IMR-90 (cell line): Measurements from ENCODE around the gene SYNC. TPM values are rescaled to one million over a fixed set of nuclear protein-coding genes. Genes with fewer than 3 reads are reported as not detected.

ENCODE experiments used
- ATAC-seq: fragments of 200-7000 bp; cut with Tn5 transposase; 2 replicates; pipeline ENCODE4 v1.9.1; 2020; ENCODE audit warnings: low read depth, mild to moderate bottlenecking, moderate library complexity
- BruUV-seq: library from RNA; stranded (reverse); fragments of 400-500 nt; replicated peaks from 2 replicates; lab custom pipeline; 2021; lab: Mats Ljungman, UMichigan
- CTCF ChIA-PET: fragments of 300-600 bp; formaldehyde crosslinking; extraction: SDS; loops from one replicate; lab custom pipeline; 2021; ENCODE audit warnings: antibody characterized with exemption; lab: Yijun Ruan, JAX
- POLR2A ChIA-PET: fragments of 300-600 bp; sonication (Branson Sonifier 250); formaldehyde crosslinking; loops from one replicate; lab custom pipeline; 2022; ENCODE audit warnings: antibody characterized with exemption; ENCODE audit not compliant: unreplicated experiment; lab: Charles Lee
- DNase-seq: peaks from one replicate; pipeline ENCODE4 v3.0.0; 2013
- H2AFZ ChIP-seq: replicated peaks from 2 replicates; pipeline ENCODE3; 2013; ENCODE audit warnings: low read length, mild to moderate bottlenecking; ENCODE audit not compliant: poor library complexity
- H2AK5ac ChIP-seq: 2 replicates; pipeline ENCODE4 v1.6.1; 2013; ENCODE audit warnings: low read depth, low read length, inconsistent platforms
- H2AK9ac ChIP-seq: replicated peaks from 2 replicates; pipeline ENCODE3; 2013; ENCODE audit warnings: mild to moderate bottlenecking, low read depth, low read length, moderate library complexity; ENCODE audit not compliant: poor library complexity
- H2BK120ac ChIP-seq: 2 replicates; pipeline ENCODE4 v1.6.1; 2013; ENCODE audit warnings: low read depth, low read length, inconsistent platforms
- H2BK15ac ChIP-seq: 3 replicates; pipeline ENCODE4 v1.6.1; 2013; ENCODE audit warnings: low read depth, low read length, inconsistent platforms
- H2BK20ac ChIP-seq: 2 replicates; pipeline ENCODE4 v1.6.1; 2013; ENCODE audit warnings: low read depth, mild to moderate bottlenecking, inconsistent platforms, low read length, moderate library complexity
- H2BK5ac ChIP-seq: 2 replicates; pipeline ENCODE4 v1.6.1; 2013; ENCODE audit warnings: mild to moderate bottlenecking, low read depth, low read length, inconsistent platforms; ENCODE audit not compliant: poor library complexity, severe bottlenecking
- H3K14ac ChIP-seq: replicated peaks from 2 replicates; pipeline ENCODE4 v1.6.1; 2013; ENCODE audit warnings: low read depth, low read length, inconsistent platforms
- H3K18ac ChIP-seq: 2 replicates; pipeline ENCODE4 v1.6.1; 2013; ENCODE audit warnings: low read depth, low read length, control low read depth
- H3K23ac ChIP-seq: 2 replicates; pipeline ENCODE4 v1.6.1; 2013; ENCODE audit warnings: low read depth, low read length, inconsistent platforms
- H3K27ac ChIP-seq: 2 replicates; pipeline ENCODE4 v1.5.1; 2013; ENCODE audit warnings: mild to moderate bottlenecking, control low read depth, low read length; ENCODE audit not compliant: insufficient read depth
- H3K27me3 ChIP-seq: 2 replicates; pipeline ENCODE4 v1.6.1; 2013; ENCODE audit warnings: low read length; ENCODE audit not compliant: control insufficient read depth, insufficient read depth
- H3K36me3 ChIP-seq: 2 replicates; pipeline ENCODE4 v1.6.1; 2013; ENCODE audit warnings: low read length, mixed read lengths; ENCODE audit not compliant: control insufficient read depth, insufficient read depth
- H3K4ac ChIP-seq: 2 replicates; pipeline ENCODE4 v1.6.1; 2013; ENCODE audit warnings: low read depth, low read length, inconsistent platforms
- H3K4me1 ChIP-seq: 2 replicates; pipeline ENCODE4 v1.6.1; 2013; ENCODE audit warnings: low read length, mixed read lengths; ENCODE audit not compliant: control insufficient read depth, insufficient read depth
- H3K4me2 ChIP-seq: 2 replicates; pipeline ENCODE4 v1.6.1; 2013; ENCODE audit warnings: low read depth, mild to moderate bottlenecking, control low read depth, low read length, moderate library complexity
- H3K4me3 ChIP-seq: 2 replicates; pipeline ENCODE4 v1.5.1; 2013; ENCODE audit warnings: low read depth, mild to moderate bottlenecking, control low read depth, low read length, moderate library complexity; ENCODE audit not compliant: insufficient read depth
- H3K56ac ChIP-seq: 2 replicates; pipeline ENCODE4 v1.6.1; 2013; ENCODE audit warnings: low read length, inconsistent platforms; ENCODE audit not compliant: insufficient read depth; ENCODE audit errors: extremely low read depth
- H3K79me1 ChIP-seq, 2 experiments: 2 replicates each; pipeline ENCODE4 v1.6.1; 2013; ENCODE audit warnings: low read length in 2 of 2, inconsistent platforms in 1 of 2, low read depth in 1 of 2
- H3K9ac ChIP-seq: 2 replicates; pipeline ENCODE4 v1.6.1; 2013; ENCODE audit warnings: low read depth, low read length, control low read depth
- H3K9me1 ChIP-seq: 2 replicates; pipeline ENCODE4 v1.6.1; 2013; ENCODE audit warnings: low read length, inconsistent platforms; ENCODE audit not compliant: insufficient read depth
- H3K9me3 ChIP-seq: 2 replicates; pipeline ENCODE4 v1.6.1; 2013; ENCODE audit warnings: low read length; ENCODE audit not compliant: control insufficient read depth, insufficient read depth
- H4K20me1 ChIP-seq: 2 replicates; pipeline ENCODE4 v1.6.1; 2013; ENCODE audit warnings: low read length, inconsistent platforms; ENCODE audit not compliant: insufficient read depth
- H4K5ac ChIP-seq: 2 replicates; pipeline ENCODE4 v1.6.1; 2013; ENCODE audit warnings: mild to moderate bottlenecking, low read depth, low read length, control low read depth
- H4K8ac ChIP-seq, 2 experiments: 2 replicates each; pipeline ENCODE4 v1.6.1; 2013; ENCODE audit warnings: low read depth in 2 of 2, low read length in 2 of 2, control low read depth in 1 of 2, inconsistent platforms in 1 of 2
- H4K91ac ChIP-seq: 2 replicates; pipeline ENCODE4 v1.6.1; 2013; ENCODE audit warnings: low read depth, low read length, inconsistent platforms; ENCODE audit not compliant: insufficient read depth
- BHLHE40 ChIP-seq: fragments of 150-350 bp; IDR thresholded peaks from 2 replicates; pipeline ENCODE4 v1.6.1; 2016; ENCODE audit warnings: mild to moderate bottlenecking, low read depth, low read length
- CEBPB ChIP-seq: IDR thresholded peaks from 2 replicates; pipeline ENCODE4 v1.6.1; 2012; ENCODE audit warnings: low read depth, low read length, improper control_type of control experiment
- CHD1 ChIP-seq: IDR thresholded peaks from 2 replicates; pipeline ENCODE4 v1.6.1; 2012; ENCODE audit warnings: low read depth, low read length, improper control_type of control experiment
- FOS ChIP-seq: fragments of 150-350 bp; IDR thresholded peaks from 2 replicates; pipeline ENCODE4 v1.6.1; 2016; ENCODE audit warnings: low read depth, low read length
- MAFK ChIP-seq: IDR thresholded peaks from 2 replicates; pipeline ENCODE4 v1.6.1; 2012; ENCODE audit warnings: low read depth, low read length, improper control_type of control experiment
- MAZ ChIP-seq: IDR thresholded peaks from 2 replicates; pipeline ENCODE4 v1.6.1; 2012; ENCODE audit warnings: low read depth, mild to moderate bottlenecking, low read length, improper control_type of control experiment, moderate library complexity, borderline replicate concordance
- MXI1 ChIP-seq: IDR thresholded peaks from 2 replicates; pipeline ENCODE4 v1.6.1; 2012; ENCODE audit warnings: low read depth, mild to moderate bottlenecking, low read length, moderate library complexity, borderline replicate concordance
- NFE2L2 ChIP-seq: fragments of 150-350 bp; IDR thresholded peaks from 2 replicates; pipeline ENCODE4 v1.6.1; 2016; ENCODE audit warnings: low read depth, mild to moderate bottlenecking, low read length
- POLR2A ChIP-seq: IDR thresholded peaks from 2 replicates; pipeline ENCODE4 v1.6.1; 2012; ENCODE audit warnings: mild to moderate bottlenecking, low read depth, low read length
- RAD21 ChIP-seq: IDR thresholded peaks from 2 replicates; pipeline ENCODE4 v1.6.1; 2012; ENCODE audit warnings: low read length, improper control_type of control experiment
- RCOR1 ChIP-seq: IDR thresholded peaks from 2 replicates; pipeline ENCODE4 v1.6.1; 2012; ENCODE audit warnings: mild to moderate bottlenecking, low read length, improper control_type of control experiment; ENCODE audit not compliant: insufficient replicate concordance
- RFX5 ChIP-seq: IDR thresholded peaks from 2 replicates; pipeline ENCODE4 v1.8.0; 2012; ENCODE audit warnings: low read depth, mild to moderate bottlenecking, low read length, moderate library complexity
- SMC3 ChIP-seq: fragments of 150-350 bp; IDR thresholded peaks from 2 replicates; pipeline ENCODE4 v1.6.1; 2016; ENCODE audit warnings: low read depth, mild to moderate bottlenecking, antibody characterized with exemption, low read length, moderate library complexity
- WGBS, 2 experiments: methylation state at CpG; one replicate each; pipeline versions ENCODE4 v1.1.5 to v1.1.7; 2013; ENCODE audit warnings: missing lambda C conversion rate in 2 of 2; ENCODE audit not compliant: insufficient read length in 1 of 2; ENCODE audit errors: extremely low coverage in 2 of 2; 5-methylcytosine and 5-hydroxymethylcytosine counted together
- dilution Hi-C: fragments of 300-500 bp; cut with HindIII; formaldehyde crosslinking; loops from one replicate; pipeline ENCODE4 v1.14.3; 2018; ENCODE audit warnings: low sequenced_read_pairs; ENCODE audit not compliant: unreplicated experiment
- in situ Hi-C: fragments of 300-500 bp; cut with MboI; formaldehyde crosslinking; loops from 3 replicates; pipeline ENCODE4 v1.14.3; 2019; ENCODE audit warnings: low sequenced_read_pairs, inconsistent platforms, mixed read lengths
- intact Hi-C: fragments of 100-400 bp; cut with micrococcal nuclease; formaldehyde crosslinking; loops from 2 replicates; pipeline ENCODE4 v1.10.0; 2022
- polyA plus RNA-seq, 3 experiments: library from polyadenylated mRNA; depleted of rRNA; stranded (reverse); fragments of >200 nt; gene quantifications; 2 replicates each; pipeline ENCODE4 v1.2.3, GENCODE V29; 2012; ENCODE audit warnings: low replicate concordance in 1 of 3
- total RNA-seq: library from RNA; depleted of rRNA; stranded (reverse); fragments of >200 nt; gene quantifications from 2 replicates; pipeline ENCODE4 v1.2.3, GENCODE V29; 2012
- TF ChIP-seq, protein P1 (sequence below): fragments of 150-350 bp; IDR thresholded peaks from 2 replicates; pipeline ENCODE4 v1.6.1; 2017; ENCODE audit warnings: mild to moderate bottlenecking, antibody characterized with exemption, low read length, low read depth
- TF ChIP-seq, protein P2 (sequence below): conservative IDR thresholded peaks from 2 replicates; pipeline ENCODE4 v1.5.1; 2012; ENCODE audit warnings: mild to moderate bottlenecking, low read depth, low read length, improper control_type of control experiment

Gene SYNC
- total and polyA plus RNA-seq, 2 of the 4 experiments (the other 2 are of a cell fraction): 48.9 to 103 TPM

DNA sequence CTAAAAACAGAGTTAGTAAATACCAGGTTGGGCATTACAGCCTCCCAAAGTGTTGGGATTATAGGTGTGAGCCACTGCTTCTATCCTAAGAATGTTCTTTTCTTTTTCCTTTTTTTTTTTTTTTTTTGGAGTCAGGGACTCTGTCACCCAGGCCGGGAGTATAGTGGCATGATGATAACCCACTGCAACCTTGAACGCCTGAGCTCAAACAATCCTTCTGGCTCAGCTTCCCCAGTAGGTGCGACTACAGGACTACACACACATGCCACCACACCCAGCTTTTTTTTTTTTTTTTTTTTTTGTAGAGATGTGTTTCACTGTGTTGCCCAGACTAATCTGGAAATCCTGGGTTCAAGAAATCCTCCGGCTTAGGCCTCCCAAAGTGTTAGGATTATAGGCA lies 58.1 kb downstream of the SYNC start:
- no peaks in the 10 kb centered on the region for H3K9me3 ChIP-seq
- no peak overlapping the region for H3K14ac ChIP-seq
- H2AK5ac ChIP-seq: no peak overlapping the region
- no peak overlapping the region for H2BK5ac ChIP-seq
- no peak overlapping the region for H2BK15ac ChIP-seq
- ATAC-seq (no peak), DNase-seq (no peak)
- H4K5ac ChIP-seq: no peak overlapping the region
- H3K9me1 ChIP-seq: peaks cover 4% of the 10 kb centered on the region
- H3K18ac ChIP-seq: no peak overlapping the region
- peaks cover 3% of the 10 kb centered on the region; the same call in 1 of the 2 replicates for H3K36me3 ChIP-seq
- H2AFZ ChIP-seq: no peak overlapping the region
- no peaks in the 10 kb centered on the region for H3K27me3 ChIP-seq
- no peaks in the 10 kb centered on the region for H3K4me1 ChIP-seq
- dilution Hi-C loops (no loop called here), intact Hi-C loops (no loop called here), in situ Hi-C loops (no loop called here)
- H3K56ac ChIP-seq: no peak overlapping the region
- H3K9ac ChIP-seq: no peak overlapping the region
- ChIA-PET CTCF (no interaction called here), POLR2A (no interaction called here)
- no peak overlapping the region for H3K23ac ChIP-seq
- H4K91ac ChIP-seq: no peak overlapping the region
- no peak overlapping the region for H2AK9ac ChIP-seq
- no peak overlapping the region for H2BK120ac ChIP-seq
- H4K8ac ChIP-seq: no peak overlapping the region
- H3K79me1 ChIP-seq: peaks cover 19 to 36% of the 10 kb centered on the region in 2 experiments
- peaks cover 15% of the 10 kb centered on the region for H4K20me1 ChIP-seq
- H3K4me3 ChIP-seq: no peak overlapping the region
- TF ChIP-seq, protein P1, sequence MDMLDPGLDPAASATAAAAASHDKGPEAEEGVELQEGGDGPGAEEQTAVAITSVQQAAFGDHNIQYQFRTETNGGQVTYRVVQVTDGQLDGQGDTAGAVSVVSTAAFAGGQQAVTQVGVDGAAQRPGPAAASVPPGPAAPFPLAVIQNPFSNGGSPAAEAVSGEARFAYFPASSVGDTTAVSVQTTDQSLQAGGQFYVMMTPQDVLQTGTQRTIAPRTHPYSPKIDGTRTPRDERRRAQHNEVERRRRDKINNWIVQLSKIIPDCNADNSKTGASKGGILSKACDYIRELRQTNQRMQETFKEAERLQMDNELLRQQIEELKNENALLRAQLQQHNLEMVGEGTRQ: no peak
- TF ChIP-seq, protein P2, sequence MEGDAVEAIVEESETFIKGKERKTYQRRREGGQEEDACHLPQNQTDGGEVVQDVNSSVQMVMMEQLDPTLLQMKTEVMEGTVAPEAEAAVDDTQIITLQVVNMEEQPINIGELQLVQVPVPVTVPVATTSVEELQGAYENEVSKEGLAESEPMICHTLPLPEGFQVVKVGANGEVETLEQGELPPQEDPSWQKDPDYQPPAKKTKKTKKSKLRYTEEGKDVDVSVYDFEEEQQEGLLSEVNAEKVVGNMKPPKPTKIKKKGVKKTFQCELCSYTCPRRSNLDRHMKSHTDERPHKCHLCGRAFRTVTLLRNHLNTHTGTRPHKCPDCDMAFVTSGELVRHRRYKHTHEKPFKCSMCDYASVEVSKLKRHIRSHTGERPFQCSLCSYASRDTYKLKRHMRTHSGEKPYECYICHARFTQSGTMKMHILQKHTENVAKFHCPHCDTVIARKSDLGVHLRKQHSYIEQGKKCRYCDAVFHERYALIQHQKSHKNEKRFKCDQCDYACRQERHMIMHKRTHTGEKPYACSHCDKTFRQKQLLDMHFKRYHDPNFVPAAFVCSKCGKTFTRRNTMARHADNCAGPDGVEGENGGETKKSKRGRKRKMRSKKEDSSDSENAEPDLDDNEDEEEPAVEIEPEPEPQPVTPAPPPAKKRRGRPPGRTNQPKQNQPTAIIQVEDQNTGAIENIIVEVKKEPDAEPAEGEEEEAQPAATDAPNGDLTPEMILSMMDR: no peak
- TF ChIP-seq MAZ (no peak), RFX5 (no peak), FOS (no peak), BHLHE40 (no peak), POLR2A (no peak), MXI1 (no peak), CEBPB (no peak), CHD1 (no peak), MAFK (no peak), SMC3 (no peak), RAD21 (no peak), RCOR1 (no peak), NFE2L2 (no peak)
- WGBS, 2 experiments: no CpG with 5 or more reads among the region's 4 CpGs
- H3K4ac ChIP-seq: no peak overlapping the region
- no peak overlapping the region for H3K27ac ChIP-seq
- H2BK20ac ChIP-seq: no peak overlapping the region
- no TSS peak for BruUV-seq
- no peak overlapping the region for H3K4me2 ChIP-seq
